Right cardiac atrium (tissue), 5 donors: Measurements from ENCODE around the gene RCN1. TPM values are rescaled to one million over a fixed set of nuclear protein-coding genes. Genes with fewer than 3 reads are reported as not detected.
"Not testable (repeated sequence)": the region's sequence is repeated elsewhere in the genome, so short reads cannot be mapped to it uniquely, and the experiment has no call there.

ENCODE experiments used
- ATAC-seq, 2 donors: fragments of 200-7000 bp; cut with Tn5 transposase; one replicate each; pipeline versions ENCODE4 v1.8.0 to v1.9.1; 2020; ENCODE audit warnings: moderate library complexity in 2 of 2, mild to moderate bottlenecking in 1 of 2
- DNase-seq, 3 donors: peaks; one replicate each; pipeline ENCODE4 v3.0.0-alpha.2; 2020
- H3K27ac ChIP-seq: one replicate; pipeline ENCODE4 v1.5.1; 2013; ENCODE audit warnings: mild to moderate bottlenecking, low read length, control low read depth, moderate library complexity
- H3K27me3 ChIP-seq: one replicate; pipeline ENCODE4 v1.6.1; 2013; ENCODE audit not compliant: control insufficient read depth, insufficient read depth
- H3K4me1 ChIP-seq: one replicate; pipeline ENCODE4 v1.6.1; 2013; ENCODE audit warnings: low read length; ENCODE audit not compliant: control insufficient read depth, insufficient read depth
- H3K4me3 ChIP-seq: one replicate; pipeline ENCODE4 v1.5.1; 2013; ENCODE audit warnings: low read length, control low read depth
- H3K9me3 ChIP-seq: one replicate; pipeline ENCODE4 v1.6.1; 2013; ENCODE audit warnings: low read length; ENCODE audit not compliant: control insufficient read depth
- WGBS: extraction: QIAGEN DNeasy Blood & Tissue Kit; methylation state at CpG from one replicate; pipeline ENCODE4 v1.1.7; 2013; 5-methylcytosine and 5-hydroxymethylcytosine counted together
- intact Hi-C, 4 donors: fragments of 100-400 bp; cut with DNase I; formaldehyde crosslinking; loops; one replicate each; pipeline versions ENCODE4 v1.11.0 to v1.14.0; 2022 to 2023
- polyA plus RNA-seq: library from polyadenylated mRNA; stranded (reverse); fragments of 200-250 nt; gene quantifications from one replicate; pipeline ENCODE4 v1.2.3, GENCODE V29; 2013
- total RNA-seq, 4 donors: library from RNA; stranded (reverse); fragmentation: NEBNext Ultra II Directional; extraction: Animal tissue kit (Norgen Biotek cat#: 25700); gene quantifications; one replicate each; pipeline ENCODE4 v1.2.1, GENCODE V29; 2021
- donor health status: healthy with polysubstance abuse.
- donor health status: DM: no; HTN: yes; CAD: no.
- donor health status: DM: no; HTN: no; CAD: no.
- donor health status: DM: no; HTN: yes; CAD: no; lungs with severe emphysema.
- donor health status: DM: yes; HTN: yes; CAD: no.

The RCN1 gene
- total and polyA plus RNA-seq, 5 donors = 27.7 to 37.1 (median 30.2) TPM

GRCh38 chr11:32099516-32099915 lies 8.6 kb downstream of the RCN1 start:
- Histone ChIP-seq H3K4me1 (no peaks in the 10 kb centered on the region), H3K4me3 (no peak overlapping the region), H3K27ac (no peak overlapping the region), H3K9me3 (no peaks in the 10 kb centered on the region), H3K27me3 (no peaks in the 10 kb centered on the region)
- ATAC-seq = no peak
- WGBS = 96% methylated on average over 4 of the region's 4 CpGs
- DNase-seq = no peak
- intact Hi-C loops = no loop called here

GRCh38 chr11:32100495-32100894 lies 9.6 kb downstream of the RCN1 start:
- Histone ChIP-seq H3K4me3 (no peak overlapping the region), H3K9me3 (no peaks in the 10 kb centered on the region), H3K27ac (no peak overlapping the region), H3K4me1 (no peaks in the 10 kb centered on the region), H3K27me3 (no peaks in the 10 kb centered on the region)
- intact Hi-C loops = no loop called here
- ATAC-seq (no peak), DNase-seq (no peak)
- WGBS = 76% methylated on average over 5 of the region's 5 CpGs

GRCh38 chr11:32101791-32102190 lies 10.9 kb downstream of the RCN1 start:
- WGBS = 92% methylated on average over 11 of the region's 11 CpGs
- H3K9me3 ChIP-seq = no peaks in the 10 kb centered on the region
- H3K27me3 ChIP-seq = no peaks in the 10 kb centered on the region
- no peak for DNase-seq
- ATAC-seq = no peak
- H3K27ac ChIP-seq = no peak overlapping the region
- intact Hi-C loops = no loop called here
- no peak overlapping the region for H3K4me3 ChIP-seq
- no peaks in the 10 kb centered on the region for H3K4me1 ChIP-seq

GRCh38 chr11:32103121-32103719 lies 12.3 kb downstream of the RCN1 start:
- DNase-seq, H3K4me3 ChIP-seq, H3K27me3 ChIP-seq, intact Hi-C loops, H3K9me3 ChIP-seq, H3K4me1 ChIP-seq: not testable (repeated sequence)
- H3K27ac ChIP-seq = peak overlapping the region; percentile 48
- 66% methylated on average over 11 of the region's 11 CpGs for WGBS
- peak; percentile 69 to 91 for ATAC-seq

- H3K4me1 ChIP-seq = no peaks in the 10 kb centered on the region
- H3K27me3 ChIP-seq = no peaks in the 10 kb centered on the region
- H3K4me3 ChIP-seq = no peak overlapping the region
- ATAC-seq (no peak), DNase-seq (no peak)
- no peaks in the 10 kb centered on the region for H3K9me3 ChIP-seq
- intact Hi-C loops = no loop called here
- WGBS = 90% methylated on average over 5 of the region's 5 CpGs
- H3K27ac ChIP-seq = peak overlapping the region; percentile 48
Observed at GRCh38 chr11:32103941-32104340, 13.1 kb downstream of the RCN1 start.

- Histone ChIP-seq H3K27me3 (no peaks in the 10 kb centered on the region), H3K4me1 (no peaks in the 10 kb centered on the region), H3K4me3 (no peak overlapping the region), H3K27ac (no peak overlapping the region), H3K9me3 (no peaks in the 10 kb centered on the region)
- ATAC-seq (no peak), DNase-seq (no peak)
- intact Hi-C loops = no loop called here
- 86% methylated on average over 7 of the region's 7 CpGs for WGBS
Observed at GRCh38 chr11:32105871-32106560, 15.1 kb downstream of the RCN1 start.

GRCh38 chr11:32107647-32108046 lies 16.8 kb downstream of the RCN1 start:
- ATAC-seq (no peak), DNase-seq (no peak)
- 88% methylated on average over 6 of the region's 6 CpGs for WGBS
- no peak overlapping the region for H3K27ac ChIP-seq
- H3K4me1 ChIP-seq = no peaks in the 10 kb centered on the region
- no peaks in the 10 kb centered on the region for H3K9me3 ChIP-seq
- no peak overlapping the region for H3K4me3 ChIP-seq
- intact Hi-C loops = no loop called here
- no peaks in the 10 kb centered on the region for H3K27me3 ChIP-seq

- DNase-seq (no peak), ATAC-seq (no peak)
- Histone ChIP-seq H3K27me3 (no peaks in the 10 kb centered on the region), H3K4me1 (no peaks in the 10 kb centered on the region), H3K27ac (no peak overlapping the region), H3K4me3 (no peak overlapping the region), H3K9me3 (no peaks in the 10 kb centered on the region)
- intact Hi-C loops = no loop called here
Observed at GRCh38 chr11:32108576-32108975, 17.7 kb downstream of the RCN1 start.

GRCh38 chr11:32109138-32109537 lies 18.3 kb downstream of the RCN1 start:
- Histone ChIP-seq H3K9me3 (no peaks in the 10 kb centered on the region), H3K27me3 (no peaks in the 10 kb centered on the region), H3K27ac (no peak overlapping the region), H3K4me3 (no peak overlapping the region), H3K4me1 (no peaks in the 10 kb centered on the region)
- intact Hi-C loops = no loop called here
- DNase-seq (no peak), ATAC-seq (no peak)
- 95% methylated on average over 4 of the region's 4 CpGs for WGBS

GRCh38 chr11:32109592-32109991 lies 18.7 kb downstream of the RCN1 start:
- no peaks in the 10 kb centered on the region for H3K9me3 ChIP-seq
- WGBS = 98% methylated on average over 6 of the region's 6 CpGs
- no peak for DNase-seq
- intact Hi-C loops = no loop called here
- no peaks in the 10 kb centered on the region for H3K27me3 ChIP-seq
- ATAC-seq = no peak
- no peak overlapping the region for H3K27ac ChIP-seq
- H3K4me1 ChIP-seq = no peaks in the 10 kb centered on the region
- H3K4me3 ChIP-seq = no peak overlapping the region

GRCh38 chr11:32110795-32111194 lies 19.9 kb downstream of the RCN1 start:
- Histone ChIP-seq H3K27me3 (no peaks in the 10 kb centered on the region), H3K9me3 (no peaks in the 10 kb centered on the region), H3K4me3 (no peak overlapping the region), H3K27ac (no peak overlapping the region), H3K4me1 (no peaks in the 10 kb centered on the region)
- ATAC-seq (no peak), DNase-seq (no peak)
- WGBS = 81% methylated on average over 3 of the region's 3 CpGs
- intact Hi-C loops = no loop called here
